HuH-7 (cell line): Measurements from ENCODE around the gene ZNF182.
"Not testable (repeated sequence)": the region's sequence is repeated elsewhere in the genome, so short reads cannot be mapped to it uniquely, and the experiment has no call there.

Experiments
- DNase-seq: peaks from one replicate; pipeline ENCODE4 v3.0.0; 2011; ENCODE audit warnings: low spot score

Gene ZNF182

DNA sequence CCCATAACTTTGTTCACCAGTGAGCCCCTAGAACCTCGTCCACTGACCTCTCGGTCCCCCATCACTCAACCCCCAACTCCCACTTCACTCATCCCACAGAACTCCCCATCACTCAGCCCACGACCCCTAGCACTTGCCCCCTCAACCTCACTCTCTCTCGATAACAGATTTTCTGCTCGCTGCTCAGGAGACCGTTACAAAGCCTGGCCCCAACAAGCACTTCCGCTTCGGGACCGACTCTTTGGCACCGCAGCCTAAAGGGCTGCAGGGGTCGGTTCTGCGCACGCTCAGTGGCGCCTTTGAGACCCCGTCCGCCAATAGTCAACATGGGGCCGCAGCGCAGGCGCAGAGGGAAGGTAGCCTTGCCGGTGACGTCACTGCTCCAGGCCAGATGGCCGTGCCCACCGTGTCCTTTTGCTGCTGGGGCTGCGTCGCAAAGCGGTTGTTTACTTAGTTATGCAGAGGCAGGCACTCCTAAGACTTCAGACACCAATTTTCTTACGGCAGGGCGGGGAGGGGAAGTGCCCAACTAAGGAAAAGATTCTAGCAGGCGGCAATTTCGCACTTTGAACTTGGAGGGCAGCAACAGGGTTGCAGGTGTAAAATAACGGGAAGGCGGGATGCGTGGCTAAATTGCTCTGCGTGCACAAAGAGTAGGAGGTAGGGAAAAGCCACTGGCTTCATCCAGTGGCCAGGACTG lies at the start of gene ZNF182:
Gene ZNF182, minus strand, starts transcription at position 232 of the 700 bp plus-strand sequence. CDS start 1,380 bp downstream, outside the sequence.
- peak; percentile 75 for DNase-seq

DNA sequence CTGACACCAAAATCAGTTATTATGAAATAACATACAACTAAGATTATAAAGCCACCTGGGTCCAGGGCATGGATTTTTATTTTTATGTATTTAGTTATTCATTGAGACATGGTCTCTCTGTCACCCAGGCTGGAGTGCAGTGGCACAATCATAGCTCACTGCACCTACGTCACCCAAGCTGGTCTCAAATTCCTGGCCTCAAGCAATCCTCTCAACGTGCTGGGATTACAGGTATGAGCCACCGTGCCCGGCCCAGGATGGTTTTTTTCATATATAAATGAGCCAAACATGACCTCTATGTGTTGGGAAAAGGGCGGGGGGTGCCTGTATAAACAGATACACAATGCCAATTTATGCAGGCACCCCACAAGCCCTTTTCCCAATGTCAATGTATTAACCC lies 43.1 kb upstream of the ZNF182 start:
- DNase-seq, result no peak

DNA sequence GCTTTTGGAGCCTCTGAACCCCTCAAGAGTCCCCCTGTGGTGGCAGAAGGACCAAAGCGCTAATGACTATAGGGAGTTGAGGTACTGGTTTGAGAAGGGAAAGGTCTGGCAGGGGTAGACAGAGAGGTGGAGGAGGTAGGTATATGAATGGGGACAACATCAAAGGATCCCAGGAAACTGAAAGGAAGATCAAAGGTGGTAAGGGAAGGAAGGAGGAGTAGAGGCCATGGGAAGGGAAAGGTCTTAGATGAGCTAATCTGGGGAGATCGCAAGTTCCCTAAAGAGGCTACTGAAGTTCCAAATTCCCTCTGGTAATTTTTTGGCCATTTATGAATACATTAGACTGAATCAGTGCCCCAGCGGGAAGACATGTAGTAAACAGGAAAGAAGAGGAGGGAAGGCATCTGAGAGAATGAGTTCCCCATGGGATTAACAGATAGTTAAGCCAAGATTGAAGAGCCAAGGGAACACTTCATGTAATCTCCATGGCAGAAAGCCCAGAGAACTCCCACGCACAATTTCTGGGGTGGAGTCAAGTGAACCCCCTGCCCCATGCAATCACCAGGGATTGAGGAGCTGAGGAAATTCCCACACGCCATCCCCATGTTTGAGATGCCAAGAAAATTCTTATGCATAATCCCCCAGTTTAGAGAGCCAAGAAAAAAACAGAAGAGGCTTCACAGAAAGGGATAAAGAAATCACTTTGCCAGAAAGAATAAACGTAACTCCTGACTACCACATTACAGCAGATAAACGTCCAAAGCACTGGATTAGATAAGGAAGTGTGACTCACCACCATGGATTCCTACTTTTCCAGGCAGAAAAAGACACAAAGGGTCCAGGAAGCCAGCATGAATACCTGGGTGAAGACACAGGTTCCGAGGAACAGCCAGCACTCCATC lies 41.9 kb upstream of the ZNF182 start:
- no peak for DNase-seq

DNA sequence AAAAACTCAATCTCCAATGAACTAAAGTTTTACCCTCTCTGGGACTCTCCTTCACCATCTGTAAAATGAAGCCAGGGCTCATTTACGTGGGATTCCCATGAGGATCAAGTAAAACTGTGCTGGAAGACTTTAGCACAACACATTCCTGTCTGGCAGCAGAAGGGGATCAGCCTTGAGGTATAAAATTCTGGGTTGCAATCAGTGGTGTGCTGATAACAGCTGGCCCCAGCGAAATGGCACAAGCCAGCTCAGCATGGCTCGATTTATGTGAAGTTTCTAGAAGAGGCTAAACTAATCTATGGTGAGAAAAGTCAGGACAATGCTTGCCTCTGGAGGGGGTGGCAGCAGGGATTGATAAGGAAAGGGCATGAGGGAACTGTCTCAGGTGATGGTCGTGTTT lies 39.3 kb upstream of the ZNF182 start:
- no peak for DNase-seq

DNA sequence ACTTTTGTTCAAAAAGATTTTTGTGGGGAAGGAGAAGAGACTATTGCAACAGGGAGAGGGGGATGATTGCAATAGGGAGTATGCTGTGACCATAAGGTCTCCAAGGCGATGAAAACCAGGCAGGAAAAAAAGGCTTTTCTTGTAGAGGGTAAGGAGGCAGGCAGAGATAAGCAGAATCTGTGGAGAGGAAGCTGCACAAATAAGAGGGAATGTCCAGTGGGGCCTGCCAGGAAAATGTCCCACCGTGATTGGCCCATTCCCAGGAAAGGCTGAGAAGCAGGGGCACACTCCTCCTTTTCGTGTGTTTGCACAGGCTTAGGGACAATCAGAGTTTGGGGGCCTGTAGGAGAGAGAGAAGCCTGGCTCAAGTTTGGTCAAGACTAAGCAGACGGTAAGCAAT lies 32.1 kb upstream of the ZNF182 start:
- DNase-seq, result no peak

DNA sequence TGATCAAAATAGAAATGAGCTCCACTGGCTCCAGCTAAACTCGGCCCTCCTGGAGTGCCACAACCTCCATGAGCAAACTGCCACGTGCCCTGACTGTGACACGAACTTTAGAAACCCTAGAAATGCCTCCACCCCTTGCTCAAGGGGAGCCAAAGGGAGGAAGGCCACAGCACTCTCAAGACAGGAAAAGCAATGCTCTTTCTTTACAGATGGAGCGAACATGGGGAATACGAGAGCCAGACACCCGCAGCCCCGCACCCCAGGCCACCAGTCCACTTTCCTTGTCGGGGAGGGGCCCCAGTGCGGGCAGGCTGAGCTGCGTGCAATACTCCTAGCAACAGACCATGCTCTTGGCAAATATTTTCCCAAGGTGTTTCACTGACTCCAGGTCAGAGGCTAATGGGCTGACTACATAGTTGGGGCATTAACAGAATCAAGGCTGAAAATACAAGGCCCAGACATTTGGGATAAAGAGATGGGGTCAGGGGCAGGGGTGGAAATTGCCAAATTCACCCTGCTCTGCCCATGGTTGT lies 26.9 kb upstream of the ZNF182 start:
- DNase-seq, result not testable (repeated sequence)

DNA sequence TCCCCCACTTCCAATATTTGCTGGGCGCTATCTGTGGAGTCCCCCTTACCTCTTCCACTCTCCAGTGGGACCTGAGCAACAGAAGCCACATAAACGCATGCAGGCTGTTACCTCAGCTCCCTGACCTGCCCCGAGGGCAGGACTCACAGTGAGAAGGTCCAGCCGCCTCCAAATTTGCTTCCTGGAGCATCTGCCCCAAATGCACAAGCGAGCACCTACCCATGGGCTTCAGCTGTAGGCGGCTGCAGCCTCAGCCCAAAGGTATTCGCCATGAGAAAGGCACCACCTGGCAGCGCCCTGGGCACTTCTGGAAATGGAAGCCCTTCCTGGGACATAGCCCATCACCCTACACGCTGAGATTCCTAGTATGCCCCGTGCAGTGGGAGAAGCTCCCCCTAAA lies 26.4 kb upstream of the ZNF182 start:
- no peak for DNase-seq

DNA sequence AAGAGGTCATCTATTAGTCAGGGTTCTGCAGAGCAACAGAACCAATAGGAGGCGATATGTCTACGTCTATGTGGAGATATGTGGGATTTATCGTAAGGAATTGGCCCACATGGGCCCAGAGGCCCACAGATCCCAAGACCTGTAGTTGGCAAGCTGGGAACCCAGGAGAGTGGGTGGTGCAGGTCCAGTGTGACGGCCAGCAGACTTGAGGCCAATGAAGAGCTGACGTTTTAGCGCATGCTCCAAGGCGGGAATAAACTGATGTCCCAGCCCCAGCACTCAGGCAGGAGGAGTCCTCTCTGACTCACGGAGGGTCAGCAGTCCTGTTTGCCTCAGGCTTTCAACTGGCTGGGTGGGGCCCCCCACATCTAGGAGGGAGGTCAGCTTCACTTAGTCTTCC lies 24.3 kb upstream of the ZNF182 start:
- no peak for DNase-seq

DNA sequence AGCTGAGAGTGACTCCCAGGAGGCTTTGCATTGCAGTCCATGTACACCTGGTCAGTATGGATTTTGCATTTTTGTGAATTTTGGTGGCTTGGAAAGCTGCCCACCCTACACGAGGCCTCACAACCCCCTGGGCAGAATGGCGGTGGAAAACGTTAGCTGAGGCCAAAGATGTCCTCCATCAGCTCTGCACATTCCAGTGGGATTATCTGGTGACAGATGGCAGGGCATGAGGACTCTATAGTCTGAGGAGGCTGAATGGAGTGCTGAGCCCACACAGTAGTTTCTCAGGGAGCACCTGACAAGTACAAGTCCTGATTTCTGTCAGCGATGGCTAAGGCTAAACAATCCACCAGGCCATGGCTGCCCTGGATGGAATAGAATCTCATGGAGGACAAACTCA lies 23.8 kb upstream of the ZNF182 start:
- not testable (repeated sequence) for DNase-seq

DNA sequence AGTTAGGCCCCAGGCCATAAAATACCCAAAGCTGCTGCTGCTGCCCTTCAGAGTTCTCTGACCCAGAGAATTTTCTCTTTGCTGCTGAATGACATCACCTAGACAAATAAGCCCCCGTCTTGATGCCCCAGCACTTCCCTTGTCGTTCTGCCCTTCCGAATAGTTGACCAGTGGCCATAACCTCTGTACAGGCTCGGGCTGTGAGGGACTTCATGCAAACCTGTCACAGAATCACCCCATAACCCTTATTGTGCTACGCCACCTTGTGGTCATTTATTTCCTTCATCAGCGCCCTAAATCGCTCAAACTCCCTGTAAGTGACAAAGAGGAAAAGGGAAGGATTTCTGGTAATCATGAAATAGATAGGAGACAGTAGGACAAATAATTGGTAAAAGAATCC lies 21.8 kb upstream of the ZNF182 start:
- peak; percentile 22 for DNase-seq

DNA sequence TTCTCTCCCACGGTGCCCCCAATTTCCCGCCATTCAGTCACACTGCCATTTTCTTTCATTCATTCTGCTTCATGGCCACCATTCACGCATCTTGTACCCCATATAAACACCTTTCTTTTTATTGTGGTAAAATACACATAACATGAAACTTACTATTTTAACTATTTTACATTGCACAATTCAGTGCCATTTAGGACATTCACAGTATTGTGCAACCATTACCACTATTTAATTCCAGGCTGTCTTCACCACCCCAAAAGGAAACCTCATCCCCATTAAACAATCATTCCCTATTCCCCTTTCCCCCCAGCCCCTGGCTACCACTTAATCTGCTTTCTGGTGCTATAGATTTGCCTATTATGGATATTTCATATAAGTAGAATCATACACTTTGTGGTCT lies 18.9 kb upstream of the ZNF182 start:
- DNase-seq, result no peak

DNA sequence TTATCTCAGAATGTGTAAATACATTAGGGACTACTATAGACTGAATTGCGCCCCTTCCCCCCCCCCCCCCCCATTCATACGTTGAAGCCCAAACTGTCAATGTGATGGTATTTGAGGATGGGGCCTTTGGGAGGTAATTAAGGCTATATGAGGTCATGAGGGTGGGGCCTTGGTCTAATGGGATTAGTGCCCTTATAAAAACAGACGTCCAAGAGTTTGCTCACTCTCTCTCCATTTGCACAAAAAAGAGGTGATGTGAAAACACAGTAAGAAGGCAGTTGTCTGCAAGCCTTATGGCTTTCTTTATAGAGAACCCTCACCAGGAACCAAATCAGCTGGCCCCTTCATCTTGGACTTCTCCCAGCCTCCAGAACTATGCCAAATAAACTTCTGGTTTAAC lies 18.3 kb upstream of the ZNF182 start:
- DNase-seq, result no peak

DNA sequence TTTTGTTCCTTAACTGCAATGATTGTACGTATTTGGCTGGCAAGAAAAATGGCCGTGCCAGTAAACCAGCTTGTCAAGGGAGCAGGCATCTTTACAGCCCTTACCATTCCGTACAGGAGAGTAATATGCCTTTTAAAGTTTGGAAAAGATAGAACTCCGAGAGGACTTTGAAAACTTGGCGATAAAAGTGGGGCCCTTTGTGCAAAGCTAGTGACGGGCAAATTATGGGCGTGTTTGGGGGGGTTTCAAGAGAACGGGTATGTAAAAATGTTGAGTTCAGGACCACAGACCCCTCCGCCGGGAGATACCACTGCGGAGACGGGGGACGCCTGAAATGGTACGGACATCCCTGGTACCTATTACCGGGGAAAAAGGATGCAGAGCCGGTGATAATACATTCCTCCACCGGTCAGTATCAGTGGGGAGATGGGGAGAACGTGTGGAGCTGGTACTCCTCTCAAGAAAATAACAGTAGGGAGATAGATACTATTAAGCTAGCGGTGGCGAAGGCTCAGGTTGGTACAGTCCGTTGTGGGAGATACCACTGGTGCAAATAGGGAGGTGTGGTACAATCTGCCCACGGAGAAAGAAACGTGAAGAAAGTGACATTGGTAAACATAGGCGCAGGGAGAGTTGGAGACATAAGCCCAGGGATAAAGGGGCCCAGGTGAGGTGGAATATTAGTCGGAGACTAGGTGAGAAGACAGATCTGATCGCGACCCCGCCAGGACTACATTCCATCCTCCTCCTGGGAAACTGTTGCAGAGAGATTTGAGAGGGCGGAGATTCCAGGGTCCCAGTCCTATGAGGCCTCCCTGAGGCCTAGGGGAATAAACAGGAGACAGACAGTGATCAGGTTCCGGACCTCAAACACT lies 17.5 kb upstream of the ZNF182 start:
- peak; percentile 49 for DNase-seq

DNA sequence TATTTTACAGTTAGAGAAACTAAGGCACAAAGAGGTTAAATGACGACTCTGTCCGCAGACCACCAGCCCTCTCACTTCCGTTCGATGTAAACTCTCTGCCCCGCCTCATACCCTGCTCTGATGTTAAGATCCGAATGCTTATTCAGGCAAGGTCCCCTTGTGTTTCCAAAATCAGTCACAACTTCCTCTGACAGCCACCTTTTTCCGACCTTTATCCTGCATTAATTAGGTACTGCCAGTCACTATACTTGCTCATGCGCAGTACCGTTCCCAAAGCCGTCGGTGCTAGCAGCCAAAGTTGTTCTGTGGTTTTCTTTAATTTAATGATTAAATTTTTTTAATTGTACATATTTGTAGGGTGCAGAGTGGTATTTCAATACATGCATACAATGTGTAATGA lies 16.7 kb upstream of the ZNF182 start:
- not testable (repeated sequence) for DNase-seq

DNA sequence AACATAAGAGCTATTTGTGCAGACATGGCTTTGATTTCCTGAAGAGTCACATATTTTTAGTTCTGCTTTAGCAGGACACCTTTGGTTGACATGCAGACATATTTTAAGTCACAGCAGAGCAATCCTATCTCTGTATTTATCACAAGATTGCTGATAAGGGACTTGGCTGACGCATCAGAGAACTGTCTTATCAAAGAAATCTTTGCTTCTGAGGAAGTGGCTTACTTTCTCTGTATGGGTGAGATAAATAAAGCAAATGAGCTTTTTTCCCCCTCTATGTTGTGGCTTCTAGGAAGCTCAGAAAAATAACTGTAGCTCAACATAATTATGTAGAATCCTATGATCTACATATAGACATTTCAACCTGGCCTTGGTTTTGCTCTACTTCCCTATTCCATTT lies 16.1 kb upstream of the ZNF182 start:
- not testable (repeated sequence) for DNase-seq

DNA sequence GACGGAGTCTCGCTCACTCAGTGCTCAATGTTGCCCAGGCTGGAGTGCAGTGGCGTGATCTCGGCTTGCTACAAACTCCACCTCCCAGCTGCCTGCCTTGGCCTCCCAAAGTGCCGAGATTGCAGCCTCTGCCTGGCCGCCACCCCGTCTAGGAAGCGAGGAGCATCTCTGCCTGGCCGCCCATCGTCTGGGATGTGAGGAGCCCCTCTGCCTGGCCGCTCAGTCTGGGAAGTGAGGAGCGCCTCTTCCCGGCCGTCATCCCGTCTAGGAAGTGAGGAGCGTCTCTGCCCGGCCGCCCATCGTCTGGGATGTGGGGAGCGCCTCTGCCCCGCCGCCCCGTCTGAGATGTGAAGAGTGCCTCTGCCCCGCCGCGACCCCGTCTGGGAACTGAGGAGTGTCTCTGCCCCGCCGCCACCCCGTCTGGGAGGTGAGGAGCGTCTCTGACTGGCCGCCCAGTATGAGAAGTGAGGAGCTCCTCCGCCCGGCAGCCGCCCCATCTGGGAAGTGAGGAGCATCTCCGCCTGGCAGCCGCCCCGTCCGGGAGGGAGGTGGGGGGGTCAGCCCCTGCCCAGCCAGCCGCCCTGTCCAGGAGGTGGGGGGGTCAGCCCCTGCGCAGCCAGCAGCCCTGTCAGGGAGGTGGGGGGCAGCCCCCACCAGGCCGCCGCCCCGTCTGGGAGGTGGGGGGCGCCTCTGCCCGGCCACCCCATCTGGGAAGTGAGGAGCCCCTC lies 13.0 kb upstream of the ZNF182 start:
- not testable (repeated sequence) for DNase-seq

DNA sequence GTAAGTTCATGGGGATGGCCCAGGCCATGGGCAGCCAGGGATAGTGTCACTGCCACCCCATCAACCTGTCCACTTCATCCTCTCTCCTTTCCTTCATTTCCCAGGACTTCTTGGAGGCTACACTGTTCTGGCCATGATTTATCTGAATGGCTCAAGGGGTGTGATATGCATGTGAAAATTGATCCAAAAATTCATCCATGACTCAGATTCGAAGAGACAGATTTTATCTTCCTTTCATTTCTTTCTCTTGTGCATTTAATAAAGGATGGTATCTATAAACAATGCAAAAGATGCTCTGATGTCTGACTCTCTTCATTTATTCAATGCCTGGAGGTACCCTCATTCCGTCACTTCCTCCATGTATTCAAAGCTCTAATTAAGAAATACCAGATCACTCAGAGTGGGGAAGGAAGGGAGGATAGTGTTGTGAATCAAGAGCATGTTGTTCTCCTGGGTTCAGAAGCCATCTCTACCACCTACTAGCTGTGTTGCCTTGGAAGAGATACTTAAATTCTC lies 5.7 kb upstream of the ZNF182 start:
- DNase-seq, result not testable (repeated sequence)

DNA sequence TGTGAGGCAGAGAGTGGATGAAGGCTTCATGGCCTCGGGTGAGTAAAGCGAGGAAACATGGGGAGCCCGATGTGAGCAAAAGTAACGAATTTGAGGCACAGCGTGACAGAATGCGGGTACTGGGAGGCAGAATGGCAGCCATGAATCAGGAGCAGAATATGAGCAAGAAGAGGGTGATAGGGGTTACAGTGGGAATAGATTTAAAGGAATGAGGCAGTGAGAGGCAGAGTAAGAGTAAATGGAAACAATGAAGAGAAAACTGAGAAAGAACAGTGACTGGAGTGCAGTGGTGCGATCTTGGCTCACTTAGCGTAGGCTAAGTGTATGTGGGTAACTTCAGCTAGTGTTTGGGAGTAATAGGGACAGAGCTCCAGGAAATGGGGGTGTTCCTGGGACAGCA lies 2.9 kb upstream of the ZNF182 start, which contains the start of gene SPACA5:
Gene SPACA5, plus strand, starts transcription at position 301 of the 400 bp plus-strand sequence. CDS start 815 bp downstream, outside the sequence.
- not testable (repeated sequence) for DNase-seq

DNA sequence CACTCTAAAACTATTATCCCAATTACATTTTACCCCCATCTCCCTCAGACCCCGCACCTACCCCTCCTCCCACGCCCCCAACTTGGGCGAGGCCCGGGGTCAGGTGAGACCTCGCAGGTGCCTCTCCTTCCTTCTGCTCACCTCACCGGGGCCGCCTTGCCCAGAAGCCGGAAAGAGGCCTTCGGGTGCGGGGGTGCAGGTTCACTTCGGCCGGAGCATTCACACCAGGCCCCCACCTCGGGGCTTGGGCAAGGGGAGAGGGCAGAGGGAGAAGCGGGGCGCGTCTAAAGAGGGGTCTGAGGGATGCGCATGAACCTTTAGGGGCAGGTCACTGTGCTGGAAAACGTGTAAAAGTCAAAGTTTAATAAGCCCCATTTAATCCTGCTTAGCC lies 427 bp downstream of the ZNF182 start:
- DNase-seq, result no peak

DNA sequence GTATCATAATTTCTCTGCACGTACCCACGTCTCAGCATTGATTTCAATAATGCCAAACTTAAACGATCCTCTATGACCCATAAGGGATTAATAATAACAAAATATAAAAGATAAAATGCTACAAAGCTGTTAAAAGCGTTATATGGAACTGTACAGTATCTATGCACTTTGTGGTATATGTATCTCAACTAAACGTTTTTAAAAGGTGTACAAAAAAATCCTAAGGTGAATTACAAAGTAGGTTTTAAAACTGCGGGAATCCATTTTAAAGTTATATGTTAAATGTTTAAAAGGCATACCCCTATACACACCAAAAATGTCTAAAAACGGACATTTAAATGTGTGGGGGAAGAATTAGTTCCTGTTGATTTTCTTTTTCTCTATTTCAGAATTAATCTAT lies 860 bp downstream of the ZNF182 start:
- DNase-seq, result no peak

DNA sequence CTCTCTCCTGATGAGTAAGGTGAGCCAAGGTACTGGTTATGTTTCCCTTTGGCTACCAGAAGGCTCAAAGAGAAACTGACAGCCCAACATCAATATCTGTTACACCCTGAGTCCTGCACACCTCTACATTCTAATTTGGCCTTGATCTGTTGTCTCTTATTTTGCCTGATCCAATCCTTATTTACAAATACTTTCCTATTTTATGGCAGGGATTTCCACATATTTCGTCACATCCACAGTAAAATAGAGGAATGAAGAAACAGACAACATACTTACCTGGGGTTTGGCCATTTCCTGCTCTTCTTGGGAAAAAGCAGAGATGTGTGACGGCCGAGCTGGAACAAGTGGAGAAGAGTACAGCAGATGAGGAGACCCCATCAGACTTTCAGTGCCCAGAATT lies 1.5 kb downstream of the ZNF182 start:
- DNase-seq, result no peak
